Lower leg skin (tissue), 3 donors: ENCODE results near the gene LNP1.

ENCODE experiments used
- POLR2A ChIP-seq, 2 donors: fragments of 450-650 bp; IDR thresholded peaks; one replicate each; pipeline ENCODE4 v1.6.1; 2016 to 2017; ENCODE audit warnings: antibody characterized with exemption in 2 of 2, mild to moderate bottlenecking in 1 of 2, moderate library complexity in 1 of 2
- TF ChIP-seq, protein P1 (sequence below), 3 donors: fragments of 450-650 bp; IDR thresholded peaks; one replicate each; pipeline ENCODE4 v1.5.1; 2016; ENCODE audit warnings: antibody characterized with exemption in 3 of 3, mild to moderate bottlenecking in 3 of 3, moderate library complexity in 2 of 3

- TF ChIP-seq, protein P1, sequence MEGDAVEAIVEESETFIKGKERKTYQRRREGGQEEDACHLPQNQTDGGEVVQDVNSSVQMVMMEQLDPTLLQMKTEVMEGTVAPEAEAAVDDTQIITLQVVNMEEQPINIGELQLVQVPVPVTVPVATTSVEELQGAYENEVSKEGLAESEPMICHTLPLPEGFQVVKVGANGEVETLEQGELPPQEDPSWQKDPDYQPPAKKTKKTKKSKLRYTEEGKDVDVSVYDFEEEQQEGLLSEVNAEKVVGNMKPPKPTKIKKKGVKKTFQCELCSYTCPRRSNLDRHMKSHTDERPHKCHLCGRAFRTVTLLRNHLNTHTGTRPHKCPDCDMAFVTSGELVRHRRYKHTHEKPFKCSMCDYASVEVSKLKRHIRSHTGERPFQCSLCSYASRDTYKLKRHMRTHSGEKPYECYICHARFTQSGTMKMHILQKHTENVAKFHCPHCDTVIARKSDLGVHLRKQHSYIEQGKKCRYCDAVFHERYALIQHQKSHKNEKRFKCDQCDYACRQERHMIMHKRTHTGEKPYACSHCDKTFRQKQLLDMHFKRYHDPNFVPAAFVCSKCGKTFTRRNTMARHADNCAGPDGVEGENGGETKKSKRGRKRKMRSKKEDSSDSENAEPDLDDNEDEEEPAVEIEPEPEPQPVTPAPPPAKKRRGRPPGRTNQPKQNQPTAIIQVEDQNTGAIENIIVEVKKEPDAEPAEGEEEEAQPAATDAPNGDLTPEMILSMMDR (IDR thresholded peaks at IDR 0.05): no peak
- TF ChIP-seq POLR2A (IDR thresholded peaks at IDR 0.05): no peak
Observed at GRCh38 chr3:100366424-100366823, 34.9 kb upstream of the LNP1 start.
